Measurements from ENCODE around the gene EZR. TPM values are rescaled to one million over a fixed set of nuclear protein-coding genes. Genes with fewer than 3 reads are reported as not detected.
"Not testable (repeated sequence)": the region's sequence is repeated elsewhere in the genome, so short reads cannot be mapped to it uniquely, and the experiment has no call there.

Gene EZR
- total RNA-seq, 3 donors from 2014 or later: 315 to 327 (median 324) TPM

DNA sequence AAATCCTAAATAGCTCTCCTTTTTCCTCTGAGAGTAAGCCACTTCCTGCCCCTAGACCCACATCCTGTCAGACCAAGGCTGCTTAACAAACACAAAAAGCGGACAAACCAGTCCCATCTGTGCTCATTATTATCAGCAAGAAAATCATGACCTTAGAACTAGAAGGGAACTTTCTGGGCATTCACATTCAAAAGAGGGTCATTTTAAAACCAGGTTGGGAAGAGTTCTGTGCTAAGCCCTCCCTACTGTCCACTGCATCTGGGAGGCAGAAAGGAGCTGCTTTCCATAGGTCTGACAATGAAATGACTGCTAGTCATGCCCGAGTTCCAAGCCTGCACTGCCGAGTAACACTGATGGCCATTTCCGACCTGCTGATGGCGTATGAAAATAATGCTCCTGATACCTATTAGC, 15.4 kb downstream of the EZR start:
- Mint-ChIP-seq H3K36me3 (ENCODE audit: insufficient read depth) (peaks cover 44% of the 10 kb centered on the region), H3K4me3 (peak overlapping the region; percentile 59), H3K27me3 (ENCODE audit: low read depth) (no peaks in the 10 kb centered on the region), H3K4me1 (ENCODE audit: low read depth) (peaks cover 91% of the 10 kb centered on the region), H3K9me3 (no peaks in the 10 kb centered on the region)
- DNase-seq: no peak
- ATAC-seq: peak; percentile 36 to 45

DNA sequence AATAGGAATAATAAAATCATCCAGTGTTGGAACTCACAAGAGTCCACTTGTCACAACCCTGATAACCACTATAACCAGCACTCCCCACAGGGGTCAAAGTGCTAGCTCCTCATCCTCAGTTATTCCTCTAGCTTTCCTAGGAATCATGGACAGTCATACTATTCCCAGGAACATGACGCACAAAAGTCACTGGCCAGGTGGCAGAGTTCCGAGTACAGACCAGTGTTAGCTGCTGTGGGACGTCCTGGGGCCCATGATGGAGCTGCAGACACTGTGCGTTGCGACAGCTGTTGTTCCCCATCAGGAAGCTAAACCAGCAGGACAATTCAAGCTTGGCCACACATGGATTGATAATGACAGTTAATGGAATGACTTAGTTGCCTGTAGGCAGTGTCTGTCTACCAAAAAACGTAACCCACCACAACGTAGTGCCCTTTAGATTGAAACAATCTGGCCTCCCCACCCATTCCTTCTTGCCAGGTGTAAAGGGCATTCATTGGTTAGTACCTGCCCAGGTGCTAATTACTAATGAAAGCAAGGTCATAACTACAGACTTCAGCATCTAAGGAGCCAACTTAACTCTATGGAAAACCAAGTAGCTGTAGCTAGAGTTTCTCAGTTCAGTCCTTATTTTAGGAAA, 17.4 kb downstream of the EZR start:
- Mint-ChIP-seq H3K27me3 (ENCODE audit: low read depth) (no peaks in the 10 kb centered on the region), H3K36me3 (ENCODE audit: insufficient read depth) (peaks cover 24% of the 10 kb centered on the region)
- no peak for DNase-seq

DNA sequence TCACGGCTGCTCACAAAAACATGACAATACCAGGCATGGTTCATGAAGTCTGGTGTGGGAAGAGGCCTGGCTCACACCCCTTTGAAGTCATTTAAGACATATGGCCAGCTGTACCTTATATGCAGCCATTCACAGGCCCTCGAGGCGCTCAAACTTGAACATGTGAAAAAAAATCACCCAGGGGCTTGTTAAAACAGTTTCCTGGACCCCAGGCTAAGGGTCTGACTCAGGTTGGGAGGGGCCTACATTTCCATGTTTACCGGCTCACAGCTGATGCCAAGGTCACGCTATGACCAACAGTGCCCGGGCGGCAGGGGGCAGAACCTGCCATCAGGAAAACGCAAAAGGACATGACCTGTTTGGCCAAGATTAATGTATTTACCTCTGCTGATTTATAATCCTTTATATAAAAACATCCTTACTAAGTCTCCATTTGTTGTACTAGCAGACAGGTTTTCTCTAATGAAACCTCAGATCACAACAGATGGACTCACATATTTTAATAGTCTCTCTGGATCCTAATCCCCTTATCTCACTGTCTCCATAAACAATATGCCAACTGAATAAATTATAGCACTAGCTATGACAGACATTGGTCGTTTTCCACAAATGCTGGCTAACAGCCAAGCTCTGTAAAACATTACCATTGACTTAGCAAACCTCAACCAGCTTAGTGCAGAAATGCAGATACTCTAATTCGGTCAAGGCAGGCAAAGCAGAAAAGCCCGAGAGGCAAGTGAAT, 19.9 kb downstream of the EZR start:
- no peaks in the 10 kb centered on the region for H3K27me3 Mint-ChIP-seq (ENCODE audit: low read depth)
- no peak for DNase-seq
- peaks cover 89% of the 10 kb centered on the region for H3K4me1 Mint-ChIP-seq (ENCODE audit: low read depth)
- no peak for ATAC-seq
- peaks cover 26% of the 10 kb centered on the region for H3K36me3 Mint-ChIP-seq (ENCODE audit: insufficient read depth)
- no peak overlapping the region for H3K4me3 Mint-ChIP-seq
- no peaks in the 10 kb centered on the region for H3K9me3 Mint-ChIP-seq

More for the DNA sequence above, 17.4 kb downstream of the EZR start:
- H3K4me1 Mint-ChIP-seq (ENCODE audit: low read depth): peaks cover 90% of the 10 kb centered on the region
- H3K9me3 Mint-ChIP-seq: no peaks in the 10 kb centered on the region
- no peak for ATAC-seq
- H3K4me3 Mint-ChIP-seq: no peak overlapping the region

DNA sequence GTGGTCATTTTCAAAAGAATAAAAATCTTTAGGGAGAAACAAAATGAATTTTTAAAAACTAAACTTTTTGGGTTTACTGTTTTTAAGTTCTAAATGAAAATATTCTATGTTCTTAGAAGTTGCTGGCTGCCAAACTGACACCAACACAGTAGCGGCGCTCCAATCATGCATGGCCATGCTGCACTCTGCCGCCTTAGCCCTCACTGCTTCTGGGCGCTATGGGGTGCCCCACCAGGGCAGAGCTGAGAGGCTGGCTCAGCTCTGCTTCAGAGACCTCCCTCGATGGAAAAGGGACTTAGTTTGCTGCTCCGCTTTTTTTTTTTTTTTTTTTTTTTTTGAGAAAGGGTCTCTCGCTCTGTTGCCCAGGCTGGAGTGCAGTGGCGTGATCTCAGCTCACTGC, 20.9 kb downstream of the EZR start:
- Mint-ChIP-seq H3K36me3 (ENCODE audit: insufficient read depth) (peaks cover 29% of the 10 kb centered on the region), H3K4me3 (no peak overlapping the region), H3K27me3 (ENCODE audit: low read depth) (no peaks in the 10 kb centered on the region), H3K4me1 (ENCODE audit: low read depth) (peaks cover 91% of the 10 kb centered on the region), H3K9me3 (no peaks in the 10 kb centered on the region)
- DNase-seq (no peak), ATAC-seq (no peak)

DNA sequence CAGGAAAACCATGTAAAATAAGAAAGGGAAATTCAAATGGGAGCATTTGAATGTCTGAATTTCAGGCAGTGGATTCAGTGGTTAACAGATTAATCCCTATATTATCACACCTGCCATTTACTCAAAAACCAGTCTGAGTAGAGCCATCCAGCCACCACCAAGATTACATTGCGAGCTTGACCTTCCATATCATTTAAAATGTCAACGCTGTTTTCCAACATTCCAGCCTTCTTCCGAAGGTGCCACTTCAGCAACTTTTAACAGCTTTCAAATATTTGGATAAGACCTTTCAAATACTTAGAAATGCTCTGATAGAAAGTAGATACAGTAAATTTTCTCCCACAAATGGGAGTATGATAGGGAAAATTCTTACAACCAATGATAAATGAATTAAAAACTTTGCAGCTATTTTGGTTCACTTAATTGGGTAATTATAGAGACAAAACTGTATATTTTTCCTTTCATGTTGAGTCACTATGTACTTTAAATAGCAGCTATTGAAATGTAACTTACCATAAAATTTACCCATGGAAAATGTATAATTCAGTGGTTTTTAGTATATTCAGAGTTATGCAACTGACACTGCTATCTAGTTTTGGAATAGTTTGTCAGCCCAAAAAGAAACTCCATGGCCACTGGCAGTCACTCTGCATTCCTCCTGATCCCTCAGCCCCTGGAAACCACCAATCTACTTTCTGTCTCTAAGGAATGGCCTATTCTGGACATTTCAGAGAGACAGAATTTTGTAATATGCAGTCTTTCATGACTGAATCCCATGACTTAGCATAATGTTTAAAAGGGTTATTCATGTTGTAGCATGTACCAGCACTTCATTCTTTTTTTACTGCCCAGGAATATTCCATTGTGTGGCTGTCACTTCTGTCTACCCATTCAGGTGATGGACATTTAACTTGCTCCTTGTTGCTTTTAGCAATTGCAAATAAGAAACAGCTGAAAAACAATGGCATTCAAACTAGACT, 21.5 kb downstream of the EZR start:
- H3K4me3 Mint-ChIP-seq: peak overlapping the region; percentile 65
- H3K4me1 Mint-ChIP-seq (ENCODE audit: low read depth): peaks cover 90% of the 10 kb centered on the region
- no peaks in the 10 kb centered on the region for H3K9me3 Mint-ChIP-seq
- ATAC-seq (peak; percentile 31 to 50), DNase-seq (no peak)
- no peaks in the 10 kb centered on the region for H3K27me3 Mint-ChIP-seq (ENCODE audit: low read depth)
- peaks cover 29% of the 10 kb centered on the region for H3K36me3 Mint-ChIP-seq (ENCODE audit: insufficient read depth)

DNA sequence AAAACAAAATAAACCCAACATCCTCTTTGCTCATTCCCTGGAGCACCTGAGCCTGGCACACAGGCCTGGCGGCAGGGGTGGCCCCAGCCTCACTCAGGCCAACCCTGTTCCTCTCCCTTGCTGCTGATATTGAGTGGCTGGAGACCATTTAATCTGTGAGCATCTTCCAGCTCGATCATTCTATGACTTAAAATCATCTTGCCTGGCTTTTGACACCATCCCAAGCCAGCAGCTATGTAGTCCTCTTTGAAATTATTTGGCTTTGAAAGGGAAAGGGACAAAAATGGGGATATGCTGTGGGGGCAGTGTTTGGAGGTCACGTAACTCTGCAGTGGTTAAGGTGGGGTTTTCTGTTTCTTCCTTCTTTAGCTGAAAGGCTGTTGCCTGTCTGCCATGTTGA, 22.8 kb downstream of the EZR start:
- Mint-ChIP-seq H3K4me3 (no peak overlapping the region), H3K36me3 (ENCODE audit: insufficient read depth) (peaks cover 26% of the 10 kb centered on the region), H3K4me1 (ENCODE audit: low read depth) (peaks cover 87% of the 10 kb centered on the region), H3K9me3 (no peaks in the 10 kb centered on the region), H3K27me3 (ENCODE audit: low read depth) (no peaks in the 10 kb centered on the region)
- DNase-seq (no peak), ATAC-seq (no peak)

DNA sequence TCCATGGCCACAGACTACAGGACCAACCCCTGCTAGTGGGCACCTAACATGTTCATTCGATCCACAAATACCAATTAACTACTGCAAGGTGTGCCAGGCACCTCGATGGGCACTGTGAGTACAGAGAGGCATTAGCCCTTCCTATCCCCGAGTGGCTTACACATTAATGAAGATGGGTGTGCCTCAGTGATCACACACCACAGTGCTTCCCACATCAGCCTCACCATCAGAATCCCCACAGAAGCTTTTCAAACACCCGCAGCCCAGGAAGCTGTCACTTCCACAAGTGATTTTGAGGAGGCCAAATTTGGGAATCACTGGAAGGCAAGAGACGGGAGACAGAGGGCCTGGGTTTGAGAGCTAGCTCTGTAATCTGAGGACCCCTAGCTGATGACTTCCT, 23.7 kb downstream of the EZR start:
- peaks cover 30% of the 10 kb centered on the region for H3K36me3 Mint-ChIP-seq (ENCODE audit: insufficient read depth)

DNA sequence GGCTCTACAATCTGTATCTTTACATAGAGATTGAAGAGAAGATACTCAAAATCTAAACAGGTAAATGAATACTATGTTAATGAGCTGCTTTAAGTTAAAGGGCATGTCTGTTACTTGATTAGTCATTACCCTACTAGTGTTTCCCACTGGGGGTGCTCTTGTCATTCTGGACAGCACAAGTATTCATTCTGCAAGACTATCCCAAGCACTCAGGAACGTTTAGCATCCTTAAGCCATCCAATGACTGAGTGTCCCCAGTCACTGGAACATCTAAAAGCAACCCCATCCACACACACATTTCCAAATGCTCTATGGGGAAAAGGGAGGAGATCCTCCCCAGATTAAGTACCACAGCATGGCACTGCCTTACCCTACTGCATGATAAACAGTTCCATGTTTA, 25.7 kb downstream of the EZR start:
- DNase-seq (no peak), ATAC-seq (peak; percentile 49 to 61)
- H3K4me1 Mint-ChIP-seq (ENCODE audit: low read depth): peaks cover 86% of the 10 kb centered on the region
- H3K27me3 Mint-ChIP-seq (ENCODE audit: low read depth): no peaks in the 10 kb centered on the region
- H3K36me3 Mint-ChIP-seq (ENCODE audit: insufficient read depth): peaks cover 31% of the 10 kb centered on the region
- H3K9me3 Mint-ChIP-seq: no peaks in the 10 kb centered on the region
- H3K4me3 Mint-ChIP-seq: no peak overlapping the region

More for the DNA sequence above, 23.7 kb downstream of the EZR start:
- Mint-ChIP-seq H3K4me1 (ENCODE audit: low read depth) (peaks cover 88% of the 10 kb centered on the region), H3K9me3 (no peaks in the 10 kb centered on the region), H3K4me3 (peak overlapping the region; percentile 35), H3K27me3 (ENCODE audit: low read depth) (no peaks in the 10 kb centered on the region)
- ATAC-seq (no peak), DNase-seq (no peak)

DNA sequence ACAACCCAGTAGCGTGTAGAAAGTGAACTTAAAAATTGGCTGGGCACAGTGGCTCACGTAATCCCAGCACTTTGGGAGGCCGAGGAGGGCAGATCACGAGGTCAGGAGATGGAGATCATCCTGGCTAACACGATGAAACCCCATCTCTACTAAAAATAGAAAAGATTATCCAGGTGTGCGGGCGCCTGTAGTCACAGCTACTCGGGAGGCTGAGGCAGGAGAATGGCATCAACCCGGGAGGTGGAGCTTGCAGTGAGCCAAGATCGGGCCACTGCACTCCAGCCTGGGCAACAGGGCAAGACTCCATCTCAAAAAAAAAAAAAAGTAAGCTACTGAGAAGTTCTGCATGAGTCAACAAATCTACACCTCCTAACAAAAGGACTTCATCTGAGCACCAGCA, 26.7 kb downstream of the EZR start:
- DNase-seq; H3K27me3 Mint-ChIP-seq (ENCODE audit: low read depth); ATAC-seq; H3K9me3 Mint-ChIP-seq: not testable (repeated sequence)
- peaks cover 35% of the 10 kb centered on the region for H3K36me3 Mint-ChIP-seq (ENCODE audit: insufficient read depth)
- H3K4me1 Mint-ChIP-seq (ENCODE audit: low read depth): peaks cover 80% of the 10 kb centered on the region
- peak overlapping the region; percentile 11 for H3K4me3 Mint-ChIP-seq

DNA sequence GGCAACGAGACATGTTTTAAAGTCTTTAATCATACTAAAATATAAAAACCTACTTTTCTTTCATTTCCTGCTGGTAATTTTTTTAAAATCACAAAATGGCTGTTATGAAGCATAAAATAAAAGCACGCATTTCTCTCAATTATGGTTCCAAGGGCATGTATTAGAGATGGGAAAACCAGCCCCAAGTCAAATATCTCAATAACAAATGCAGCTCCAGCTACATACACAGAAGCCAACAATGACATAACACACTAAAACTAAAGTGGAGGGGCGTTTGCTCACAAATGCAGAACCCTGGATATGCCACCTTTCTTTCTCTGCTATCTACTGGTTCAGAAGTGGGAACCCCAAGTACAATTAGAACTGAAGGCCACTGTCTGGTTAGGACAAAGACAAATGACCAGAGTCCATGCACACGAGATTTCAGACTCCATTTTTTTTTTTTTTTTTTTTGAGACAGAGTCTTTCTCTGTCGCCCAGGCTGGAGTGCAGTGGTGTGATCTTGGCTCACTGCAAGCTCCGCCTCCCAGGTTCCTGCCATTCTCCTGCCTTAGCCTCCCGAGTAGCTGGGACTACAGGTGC, 27.8 kb downstream of the EZR start:
- Mint-ChIP-seq H3K27me3 (ENCODE audit: low read depth) (no peaks in the 10 kb centered on the region), H3K9me3 (no peaks in the 10 kb centered on the region), H3K4me3 (no peak overlapping the region), H3K36me3 (ENCODE audit: insufficient read depth) (peaks cover 43% of the 10 kb centered on the region), H3K4me1 (ENCODE audit: low read depth) (peaks cover 74% of the 10 kb centered on the region)
- ATAC-seq (no peak), DNase-seq (no peak)

DNA sequence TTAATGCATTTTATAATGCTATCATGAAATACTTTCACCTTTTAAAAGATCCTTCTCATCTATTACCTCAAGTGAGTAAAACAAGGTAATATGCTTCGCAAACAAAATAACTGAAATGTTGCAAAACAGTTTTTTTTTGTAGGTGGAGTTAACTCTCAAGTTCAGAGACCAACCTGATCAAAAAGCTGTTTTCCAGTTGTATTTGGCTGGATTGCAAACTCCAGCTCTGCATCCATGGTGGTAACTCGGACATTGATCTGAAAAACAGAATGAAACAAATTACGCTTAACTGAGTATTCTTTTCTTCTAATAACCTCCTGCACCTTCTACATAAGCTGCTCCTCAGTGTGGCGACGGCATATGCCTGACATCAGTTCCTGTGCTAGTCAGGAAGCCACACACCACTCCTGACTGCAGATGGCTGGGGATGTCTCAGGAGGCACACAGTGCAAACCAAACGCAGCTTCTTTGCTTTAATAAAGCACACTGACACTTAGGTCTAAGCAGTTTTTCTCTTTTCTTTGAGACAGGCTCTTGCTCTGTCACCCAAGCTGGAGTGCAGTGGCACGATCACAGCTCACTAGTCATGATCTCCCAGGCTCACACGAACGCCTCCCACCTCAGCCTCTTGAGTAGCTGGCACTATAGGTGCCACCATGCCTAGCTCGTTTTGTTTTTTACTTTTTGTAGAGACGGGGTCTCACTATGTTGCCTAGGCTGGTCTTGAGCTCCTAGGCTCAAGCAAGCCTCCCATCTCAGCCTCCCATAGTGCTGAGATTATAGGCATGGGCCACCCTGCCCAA, 29.9 kb downstream of the EZR start:
- H3K36me3 Mint-ChIP-seq (ENCODE audit: insufficient read depth): peaks cover 38% of the 10 kb centered on the region
- DNase-seq (peak; percentile 37), ATAC-seq (peak; percentile 72 to 79)
- H3K4me1 Mint-ChIP-seq (ENCODE audit: low read depth): peaks cover 65% of the 10 kb centered on the region
- peak overlapping the region; percentile 50 for H3K4me3 Mint-ChIP-seq
- no peaks in the 10 kb centered on the region for H3K9me3 Mint-ChIP-seq
- H3K27me3 Mint-ChIP-seq (ENCODE audit: low read depth): no peaks in the 10 kb centered on the region

DNA sequence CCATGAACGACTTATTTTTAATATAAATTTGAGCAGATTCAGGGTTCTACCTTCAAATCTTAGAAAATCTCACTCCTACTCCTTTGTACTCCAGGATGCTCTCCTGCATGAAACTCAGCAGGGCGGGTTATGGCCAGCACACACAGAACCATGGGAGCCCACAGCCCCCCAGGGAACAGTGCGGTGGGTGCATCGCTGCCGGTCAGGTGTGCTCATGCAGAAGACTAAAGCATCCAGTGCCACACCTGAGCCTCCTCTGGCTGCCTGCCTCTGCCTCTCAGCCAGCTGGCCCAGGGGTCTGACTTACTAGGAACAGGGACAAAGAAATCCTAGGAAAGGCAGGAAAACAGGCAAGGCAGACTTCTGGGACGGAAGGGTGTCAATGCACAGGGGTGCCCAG, 31.8 kb downstream of the EZR start:
- DNase-seq (no peak), ATAC-seq (no peak)
- no peak overlapping the region for H3K4me3 Mint-ChIP-seq
- peaks cover 44% of the 10 kb centered on the region for H3K36me3 Mint-ChIP-seq (ENCODE audit: insufficient read depth)
- H3K9me3 Mint-ChIP-seq: no peaks in the 10 kb centered on the region
- H3K27me3 Mint-ChIP-seq (ENCODE audit: low read depth): no peaks in the 10 kb centered on the region
- H3K4me1 Mint-ChIP-seq (ENCODE audit: low read depth): peaks cover 49% of the 10 kb centered on the region

DNA sequence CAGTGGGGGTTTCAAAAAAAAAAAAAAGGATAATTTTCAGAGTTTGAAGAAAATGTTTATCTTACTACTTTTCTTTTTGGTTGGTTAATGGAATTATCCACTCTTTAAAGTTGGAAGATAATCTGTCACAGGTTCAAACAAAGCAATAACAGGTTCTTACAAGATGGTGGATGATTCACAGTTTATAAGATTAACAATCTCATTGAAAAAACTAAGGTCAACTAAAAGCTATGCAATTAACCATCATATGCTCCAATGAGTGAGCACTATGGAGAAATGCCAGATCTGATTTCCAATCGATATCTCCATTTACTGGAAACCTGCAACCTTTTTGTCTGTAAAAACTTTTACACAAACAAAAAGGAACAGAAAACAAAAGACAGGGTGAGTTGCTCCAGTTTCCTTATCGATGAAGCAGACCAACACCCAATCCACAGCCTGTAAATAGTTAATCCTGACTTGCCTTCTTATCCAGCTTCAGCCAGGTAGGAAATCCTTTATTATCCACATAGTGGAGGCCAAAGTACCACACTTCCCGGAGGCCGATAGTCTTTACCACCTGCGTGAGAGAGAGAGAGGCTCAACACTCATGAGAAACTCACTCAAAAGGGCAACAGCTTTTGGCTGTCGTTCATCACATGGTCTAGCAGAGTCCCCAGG, 32.4 kb downstream of the EZR start:
- Mint-ChIP-seq H3K9me3 (no peaks in the 10 kb centered on the region), H3K4me1 (ENCODE audit: low read depth) (peaks cover 45% of the 10 kb centered on the region), H3K4me3 (no peak overlapping the region), H3K27me3 (ENCODE audit: low read depth) (no peaks in the 10 kb centered on the region), H3K36me3 (ENCODE audit: insufficient read depth) (peaks cover 49% of the 10 kb centered on the region)
- no peak for DNase-seq
- no peak for ATAC-seq

Data from activated T-cell treated with anti-CD3 and anti-CD28 coated beads, Interleukin-2, amount 50 U/mL, for 4 hours (primary cell).